Stimulated activated CD8-positive, alpha-beta memory T cell treated with anti-CD3 and anti-CD28 coated beads, Interleukin-12 subunit alpha, Interleukin-12 subunit beta, amount 100 ng/mL, for 4 hours (primary cell): ENCODE measurements around the gene C11orf52.
"Not testable (repeated sequence)": the region's sequence is repeated elsewhere in the genome, so short reads cannot be mapped to it uniquely, and the experiment has no call there.

Experiments
- DNase-seq: peaks from one replicate; pipeline ENCODE4 v3.0.0-alpha.2; 2020; ENCODE audit warnings: low read depth

Gene C11orf52

GRCh38 chr11:111913031-111913861, 5.5 kb upstream of the C11orf52 start:
- DNase-seq, result no peak

- DNase-seq, result no peak
Measured at GRCh38 chr11:111913997-111914396, 4.7 kb upstream of the C11orf52 start.

GRCh38 chr11:111916768-111917167, 1.9 kb upstream of the C11orf52 start:
- no peak for DNase-seq

- DNase-seq, result no peak
Measured at GRCh38 chr11:111917312-111917711, 1.4 kb upstream of the C11orf52 start.

- no peak for DNase-seq
Measured at GRCh38 chr11:111917788-111918187, 925 bp upstream of the C11orf52 start.

GRCh38 chr11:111920908-111921307, 2.2 kb downstream of the C11orf52 start:
- DNase-seq, result no peak

GRCh38 chr11:111921541-111922230, 3.0 kb downstream of the C11orf52 start:
- DNase-seq, result no peak

GRCh38 chr11:111922803-111923202, 4.1 kb downstream of the C11orf52 start:
- no peak for DNase-seq

- DNase-seq, result no peak
Measured at GRCh38 chr11:111923351-111923788, 4.7 kb downstream of the C11orf52 start.

- DNase-seq, result no peak
Measured at GRCh38 chr11:111923951-111924350, 5.2 kb downstream of the C11orf52 start.

GRCh38 chr11:111925953-111926352, 7.2 kb downstream of the C11orf52 start:
- no peak for DNase-seq

GRCh38 chr11:111926505-111927391, 8.0 kb downstream of the C11orf52 start:
- peak; percentile 92 for DNase-seq

- DNase-seq, result no peak
Measured at GRCh38 chr11:111930472-111930871, 11.8 kb downstream of the C11orf52 start.

GRCh38 chr11:111932611-111932950, 13.9 kb downstream of the C11orf52 start:
- DNase-seq, result no peak

GRCh38 chr11:111933176-111933575, 14.5 kb downstream of the C11orf52 start:
- DNase-seq, result not testable (repeated sequence)

GRCh38 chr11:111933872-111934271, 15.2 kb downstream of the C11orf52 start:
- DNase-seq, result no peak

- no peak for DNase-seq
Measured at GRCh38 chr11:111934306-111934705, 15.6 kb downstream of the C11orf52 start.

- DNase-seq, result no peak
Measured at GRCh38 chr11:111935317-111936039, 16.8 kb downstream of the C11orf52 start.

GRCh38 chr11:111936040-111936540, 17.4 kb downstream of the C11orf52 start:
- no peak for DNase-seq

GRCh38 chr11:111937461-111937769, 18.7 kb downstream of the C11orf52 start:
- DNase-seq, result no peak

- no peak for DNase-seq
Measured at GRCh38 chr11:111937844-111938243, 19.1 kb downstream of the C11orf52 start.

GRCh38 chr11:111938687-111939160, 20.0 kb downstream of the C11orf52 start:
- no peak for DNase-seq
